B cell (primary cell): ENCODE data around the gene FXYD3.

Experiments used
- EZH2 ChIP-seq: IDR thresholded peaks from 2 replicates; pipeline ENCODE4 v1.6.1; 2012; ENCODE audit warnings: borderline replicate concordance, low read depth, mild to moderate bottlenecking, moderate library complexity, low read length; ENCODE audit not compliant: insufficient read depth, poor library complexity, severe bottlenecking
- TF ChIP-seq, protein P1 (sequence below): fragments of 200-600 bp; IDR thresholded peaks from one replicate; pipeline ENCODE4 v1.8.0; 2022; ENCODE audit warnings: antibody characterized with exemption, mild to moderate bottlenecking

DNA sequence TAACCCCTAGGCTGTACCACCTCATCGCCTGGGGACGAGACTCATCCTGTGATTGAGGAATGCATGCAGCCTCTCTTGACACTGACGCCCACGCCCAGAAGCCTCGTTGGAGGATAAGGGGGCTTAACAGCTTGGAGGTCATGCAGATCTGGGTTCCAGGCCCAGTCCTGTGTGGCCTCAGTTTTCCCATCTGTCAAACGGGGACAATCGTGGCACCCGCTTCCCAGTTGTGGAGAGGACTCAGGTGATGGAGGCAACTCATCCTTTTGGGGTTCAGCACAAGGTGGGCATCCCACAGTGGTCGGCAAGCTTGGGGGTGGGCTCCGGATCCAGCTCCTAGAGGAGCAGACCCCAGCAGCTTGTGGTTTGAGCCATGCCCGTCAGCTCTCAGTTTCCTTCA lies 20.6 kb downstream of the FXYD3 start:
- TF ChIP-seq, protein P1, sequence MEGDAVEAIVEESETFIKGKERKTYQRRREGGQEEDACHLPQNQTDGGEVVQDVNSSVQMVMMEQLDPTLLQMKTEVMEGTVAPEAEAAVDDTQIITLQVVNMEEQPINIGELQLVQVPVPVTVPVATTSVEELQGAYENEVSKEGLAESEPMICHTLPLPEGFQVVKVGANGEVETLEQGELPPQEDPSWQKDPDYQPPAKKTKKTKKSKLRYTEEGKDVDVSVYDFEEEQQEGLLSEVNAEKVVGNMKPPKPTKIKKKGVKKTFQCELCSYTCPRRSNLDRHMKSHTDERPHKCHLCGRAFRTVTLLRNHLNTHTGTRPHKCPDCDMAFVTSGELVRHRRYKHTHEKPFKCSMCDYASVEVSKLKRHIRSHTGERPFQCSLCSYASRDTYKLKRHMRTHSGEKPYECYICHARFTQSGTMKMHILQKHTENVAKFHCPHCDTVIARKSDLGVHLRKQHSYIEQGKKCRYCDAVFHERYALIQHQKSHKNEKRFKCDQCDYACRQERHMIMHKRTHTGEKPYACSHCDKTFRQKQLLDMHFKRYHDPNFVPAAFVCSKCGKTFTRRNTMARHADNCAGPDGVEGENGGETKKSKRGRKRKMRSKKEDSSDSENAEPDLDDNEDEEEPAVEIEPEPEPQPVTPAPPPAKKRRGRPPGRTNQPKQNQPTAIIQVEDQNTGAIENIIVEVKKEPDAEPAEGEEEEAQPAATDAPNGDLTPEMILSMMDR = no peak
- TF ChIP-seq EZH2 = no peak
